Loucy (cell line): Measurements from ENCODE around the gene PTK6.

ENCODE experiments used
- H2AFZ ChIP-seq: fragments of 200-600 bp; sonication (generic); 2 replicates; pipeline ENCODE4 v1.6.0; 2016; ENCODE audit warnings: antibody characterized with exemption, mild to moderate bottlenecking, low read length, moderate library complexity
- H3F3A ChIP-seq: fragments of 200-600 bp; 2 replicates; pipeline ENCODE4 v1.6.0; 2016; ENCODE audit warnings: antibody characterized with exemption, low read depth, mild to moderate bottlenecking
- H3K27me3 ChIP-seq: fragments of 200-600 bp; sonication (generic); 2 replicates; pipeline ENCODE4 v1.6.1; 2014; ENCODE audit warnings: low read length, mild to moderate bottlenecking; ENCODE audit not compliant: insufficient read depth, poor library complexity, severe bottlenecking
- H3K36me3 ChIP-seq: fragments of 200-600 bp; sonication (generic); 2 replicates; pipeline ENCODE4 v1.6.1; 2016; ENCODE audit warnings: low read length; ENCODE audit not compliant: insufficient read depth
- H3K4me1 ChIP-seq: fragments of 200-600 bp; sonication (generic); 2 replicates; pipeline ENCODE4 v1.5.1; 2014; ENCODE audit warnings: low read length, mild to moderate bottlenecking; ENCODE audit not compliant: insufficient read depth, poor library complexity, severe bottlenecking
- H3K4me2 ChIP-seq: fragments of 200-600 bp; sonication (generic); 2 replicates; pipeline ENCODE4 v1.6.0; 2014; ENCODE audit warnings: antibody characterized with exemption, low read length, low read depth, mild to moderate bottlenecking; ENCODE audit not compliant: poor library complexity, severe bottlenecking
- H3K4me3 ChIP-seq: fragments of 200-600 bp; sonication (generic); 2 replicates; pipeline ENCODE4 v1.5.1; 2014; ENCODE audit warnings: low read length, mild to moderate bottlenecking, mixed read lengths; ENCODE audit not compliant: poor library complexity, severe bottlenecking
- H3K79me2 ChIP-seq: fragments of 200-600 bp; sonication (generic); 2 replicates; pipeline ENCODE4 v1.6.1; 2014; ENCODE audit warnings: low read length; ENCODE audit not compliant: insufficient read depth
- H3K9ac ChIP-seq: fragments of 200-600 bp; sonication (generic); 2 replicates; pipeline ENCODE4 v1.6.0; 2014; ENCODE audit warnings: mild to moderate bottlenecking, low read depth, low read length, moderate library complexity; ENCODE audit not compliant: poor library complexity, severe bottlenecking
- H3K9me2 ChIP-seq: fragments of 200-600 bp; sonication (generic); replicated peaks from 2 replicates; pipeline ENCODE4 v1.6.1; 2016; ENCODE audit warnings: low read depth, low read length, mixed read lengths
- H3K9me3 ChIP-seq: fragments of 200-600 bp; sonication (generic); 2 replicates; pipeline ENCODE4 v1.6.1; 2014; ENCODE audit warnings: mild to moderate bottlenecking, antibody characterized with exemption, low read length, low read depth; ENCODE audit not compliant: insufficient read depth
- H4K20me1 ChIP-seq: fragments of 200-600 bp; sonication (generic); 2 replicates; pipeline ENCODE4 v1.6.0; 2014; ENCODE audit warnings: antibody characterized with exemption, low read length, mild to moderate bottlenecking; ENCODE audit not compliant: insufficient read depth, poor library complexity, severe bottlenecking
- CTCF ChIP-seq: fragments of 200-600 bp; sonication (generic); conservative IDR thresholded peaks from 2 replicates; pipeline ENCODE4 v1.5.1; 2014; ENCODE audit warnings: mild to moderate bottlenecking, antibody characterized with exemption, low read length
- EZH2phosphoT487 ChIP-seq: fragments of 200-600 bp; IDR thresholded peaks from 2 replicates; pipeline ENCODE4 v1.6.1; 2018; ENCODE audit warnings: antibody characterized with exemption, mild to moderate bottlenecking, moderate library complexity, borderline replicate concordance

Gene PTK6

DNA sequence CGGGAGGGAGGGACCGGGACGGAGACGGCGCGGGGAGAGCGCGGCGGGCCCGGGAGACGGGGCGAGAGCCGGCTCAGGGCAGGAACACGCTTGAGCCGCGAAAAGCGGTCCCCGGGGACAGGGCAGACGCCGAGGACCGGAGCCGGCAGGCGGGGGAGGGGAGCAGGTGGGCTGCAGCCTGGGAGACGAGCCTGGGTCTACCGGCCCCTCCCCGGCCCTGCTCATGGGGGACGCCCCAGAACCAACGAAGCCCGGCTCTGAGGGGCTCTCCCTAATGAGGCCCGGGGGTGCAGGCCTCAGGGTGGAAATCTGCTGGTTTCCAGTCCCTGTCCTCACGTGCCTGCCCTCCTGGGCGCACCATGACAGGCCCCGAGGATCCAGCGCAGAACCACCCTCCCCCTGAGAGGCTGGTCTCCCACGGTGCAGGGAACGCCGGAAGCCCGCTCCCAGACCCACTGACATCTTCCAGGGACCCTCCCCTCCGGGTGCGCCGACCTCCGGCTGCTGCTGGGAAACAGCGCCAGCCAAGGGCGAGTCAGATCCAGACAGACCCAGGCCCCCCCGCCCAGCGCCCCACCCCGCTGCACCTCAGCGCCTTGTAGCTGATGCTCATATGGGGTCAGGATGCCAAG lies 37.7 kb downstream of the PTK6 start:
- no peak overlapping the region for H2AFZ ChIP-seq
- no peak overlapping the region for H3K4me2 ChIP-seq
- H3K9me2 ChIP-seq: no peaks in the 10 kb centered on the region
- H3K36me3 ChIP-seq: no peaks in the 10 kb centered on the region
- H3F3A ChIP-seq: no peaks in the 10 kb centered on the region
- TF ChIP-seq EZH2phosphoT487: no peak
- TF ChIP-seq CTCF: no peak
- no peak overlapping the region for H3K9ac ChIP-seq
- no peaks in the 10 kb centered on the region for H4K20me1 ChIP-seq
- H3K4me1 ChIP-seq: no peaks in the 10 kb centered on the region
- no peaks in the 10 kb centered on the region for H3K9me3 ChIP-seq
- H3K79me2 ChIP-seq: no peaks in the 10 kb centered on the region
- H3K27me3 ChIP-seq: no peaks in the 10 kb centered on the region
- H3K4me3 ChIP-seq: no peak overlapping the region

DNA sequence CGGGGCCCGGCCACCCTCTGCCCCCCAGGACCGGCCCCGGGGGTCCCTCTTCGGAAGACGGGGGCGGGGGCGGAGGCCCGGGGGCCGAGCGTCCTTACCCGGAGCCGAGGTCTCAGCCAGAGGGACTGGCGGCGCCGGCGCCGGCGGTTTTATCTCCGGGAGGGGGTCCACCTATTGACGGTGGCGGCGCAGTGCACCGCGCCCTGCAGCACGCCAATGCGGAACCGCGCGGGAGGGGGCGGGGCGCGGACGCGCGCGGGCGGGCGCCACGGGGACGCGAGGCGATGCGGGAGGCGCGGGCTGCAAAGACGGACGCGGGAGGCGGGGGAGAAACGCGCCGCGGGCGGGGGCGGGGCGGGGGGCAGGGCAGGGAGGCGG lies 38.2 kb downstream of the PTK6 start, which contains the start of gene EEF1A2:
Gene EEF1A2 (minus strand): TSS at position 124 of the 378 bp plus-strand sequence. CDS start 1,320 bp downstream, outside the sequence.
- no peak within 1 kb of the TSS for H3K9ac ChIP-seq
- no peaks in the 10 kb centered on the region for H3K9me3 ChIP-seq
- no peak within 1 kb of the TSS for H3K4me2 ChIP-seq
- no peak within 1 kb of the TSS for H3K4me3 ChIP-seq
- no peaks in the 10 kb centered on the region for H3F3A ChIP-seq
- no peaks in the 10 kb centered on the region for H3K9me2 ChIP-seq
- no peaks in the 10 kb centered on the region for H3K27me3 ChIP-seq
- H3K79me2 ChIP-seq: no peaks in the 10 kb centered on the region
- TF ChIP-seq EZH2phosphoT487 (no peak), CTCF (no peak)
- H2AFZ ChIP-seq: no peak within 1 kb of the TSS
- no peaks in the 10 kb centered on the region for H3K4me1 ChIP-seq
- no peaks in the 10 kb centered on the region for H4K20me1 ChIP-seq
- no peaks in the 10 kb centered on the region for H3K36me3 ChIP-seq

DNA sequence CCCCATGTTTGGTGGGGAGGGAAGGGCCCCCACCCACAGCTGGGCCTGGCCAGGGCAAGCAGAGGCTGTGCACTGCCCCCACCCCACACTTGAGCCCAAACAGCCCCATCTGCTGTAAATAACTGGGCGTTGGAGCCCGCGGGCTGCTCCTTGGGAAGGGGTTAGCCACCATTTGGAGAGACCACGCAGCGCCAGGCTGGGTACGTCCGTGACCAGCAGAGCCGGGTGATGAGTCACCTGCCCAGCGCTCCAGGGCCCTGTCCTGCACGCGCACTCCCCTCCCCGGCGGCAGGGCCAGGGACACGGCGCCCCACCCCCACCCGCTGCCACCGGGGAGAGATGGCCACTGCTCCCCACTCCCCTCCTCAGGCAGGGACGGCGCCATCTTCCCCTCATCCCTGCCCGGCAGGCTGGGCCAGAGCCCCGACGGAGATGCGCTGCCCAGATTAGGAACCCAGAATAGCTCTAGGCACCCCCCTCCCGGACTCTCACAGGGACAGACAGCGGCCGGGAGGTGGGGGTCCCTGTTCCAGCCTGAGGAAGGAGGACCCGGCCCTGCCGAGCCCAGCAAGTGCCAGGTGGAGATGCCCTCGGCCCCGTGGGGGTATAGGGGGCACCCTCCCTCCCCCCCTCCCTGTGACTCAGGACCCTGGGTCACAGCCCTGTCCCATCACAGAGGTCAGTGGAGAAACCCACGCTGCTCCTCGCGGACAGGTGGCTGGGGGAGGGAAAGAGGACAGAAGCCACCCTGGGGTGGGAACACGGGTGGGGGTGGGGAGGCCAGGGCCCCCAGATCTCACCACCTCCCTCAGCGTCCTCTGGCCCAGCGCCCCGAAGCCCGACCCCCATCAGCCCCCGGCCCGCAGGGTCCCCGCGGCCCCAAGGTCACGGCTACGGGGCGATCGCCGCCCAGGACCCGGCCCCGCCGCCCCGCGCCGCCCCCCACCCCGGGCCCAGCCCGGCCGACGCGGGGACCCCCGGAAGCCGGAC lies 38.9 kb downstream of the PTK6 start:
- Histone ChIP-seq H3K36me3 (no peaks in the 10 kb centered on the region), H2AFZ (no peak overlapping the region), H3F3A (no peaks in the 10 kb centered on the region), H3K9me3 (no peaks in the 10 kb centered on the region), H3K4me2 (no peak overlapping the region), H3K4me1 (no peaks in the 10 kb centered on the region), H3K79me2 (no peaks in the 10 kb centered on the region), H3K9me2 (no peaks in the 10 kb centered on the region), H3K4me3 (no peak overlapping the region), H3K27me3 (no peaks in the 10 kb centered on the region), H4K20me1 (no peaks in the 10 kb centered on the region), H3K9ac (no peak overlapping the region)
- TF ChIP-seq EZH2phosphoT487 (no peak), CTCF (no peak)
